Measurements from ENCODE around the gene S1PR1. TPM values are rescaled to one million over a fixed set of nuclear protein-coding genes. Genes with fewer than 3 reads are reported as not detected.

The S1PR1 gene
- total and polyA plus RNA-seq, 2 of the 13 experiments (the other 11 are each of a cell fraction or from before 2014, with no cell fraction given), result not detected

DNA sequence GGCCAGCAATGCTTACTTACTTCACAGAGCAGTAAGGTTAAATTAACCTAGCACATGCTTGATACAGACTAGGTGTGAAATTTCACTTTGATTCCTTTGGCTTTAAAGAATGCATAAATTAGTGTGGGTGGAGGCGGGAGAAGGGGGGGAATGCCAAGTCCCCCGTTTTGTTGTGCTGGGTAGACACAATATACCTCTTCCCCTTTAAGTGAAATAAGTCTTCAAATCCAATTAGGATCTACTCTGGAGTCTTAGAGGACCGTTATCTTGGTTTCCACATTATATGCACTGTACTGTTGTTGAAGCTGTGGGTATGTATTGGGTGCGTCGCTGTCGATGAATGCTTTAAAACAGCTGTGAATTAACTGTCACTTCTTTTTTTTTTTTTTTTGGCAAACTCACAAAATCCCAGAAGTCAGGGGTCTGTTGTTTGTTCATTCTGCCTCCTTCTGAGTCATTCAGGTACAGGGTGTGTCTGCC, 1.6 kb upstream of the S1PR1 start (continued):
- TF ChIP-seq, protein P1, sequence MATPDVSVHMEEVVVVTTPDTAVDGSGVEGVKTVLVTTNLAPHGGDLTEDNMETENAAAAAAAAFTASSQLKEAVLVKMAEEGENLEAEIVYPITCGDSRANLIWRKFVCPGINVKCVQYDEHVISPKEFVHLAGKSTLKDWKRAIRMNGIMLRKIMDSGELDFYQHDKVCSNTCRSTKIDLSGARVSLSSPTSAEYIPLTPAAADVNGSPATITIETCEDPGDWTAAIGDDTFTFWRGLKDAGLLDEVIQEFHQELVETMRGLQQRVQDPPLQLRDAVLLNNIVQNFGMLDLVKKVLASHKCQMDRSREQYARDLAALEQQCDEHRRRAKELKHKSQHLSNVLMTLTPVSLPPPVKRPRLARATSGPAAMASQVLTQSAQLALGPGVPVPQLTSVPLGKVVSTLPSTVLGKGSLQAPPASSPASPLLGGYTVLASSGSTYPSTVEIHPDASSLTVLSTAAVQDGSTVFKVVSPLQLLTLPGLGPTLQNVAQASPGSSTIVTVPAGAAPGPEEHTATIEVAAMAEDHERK (CRISPR knock-in tag; IDR thresholded peaks at IDR 0.05; ENCODE audit: low read depth), result no peak
- TF ChIP-seq, protein P2, sequence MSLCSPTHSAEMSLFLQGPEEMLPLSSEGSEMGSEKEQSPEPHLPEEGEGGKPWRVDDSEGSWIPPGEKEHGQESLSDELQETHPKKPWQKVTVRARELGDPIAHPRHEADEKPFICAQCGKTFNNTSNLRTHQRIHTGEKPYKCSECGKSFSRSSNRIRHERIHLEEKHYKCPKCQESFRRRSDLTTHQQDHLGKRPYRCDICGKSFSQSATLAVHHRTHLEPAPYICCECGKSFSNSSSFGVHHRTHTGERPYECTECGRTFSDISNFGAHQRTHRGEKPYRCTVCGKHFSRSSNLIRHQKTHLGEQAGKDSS (CRISPR knock-in tag; IDR thresholded peaks at IDR 0.05; ENCODE audit: borderline replicate concordance, low read depth), result no peak
- TF ChIP-seq KLF12 (CRISPR knock-in tag; IDR thresholded peaks at IDR 0.05; ENCODE audit: borderline replicate concordance) (no peak), ZNF367 (CRISPR knock-in tag; IDR thresholded peaks at IDR 0.05; ENCODE audit: borderline replicate concordance) (no peak)

DNA sequence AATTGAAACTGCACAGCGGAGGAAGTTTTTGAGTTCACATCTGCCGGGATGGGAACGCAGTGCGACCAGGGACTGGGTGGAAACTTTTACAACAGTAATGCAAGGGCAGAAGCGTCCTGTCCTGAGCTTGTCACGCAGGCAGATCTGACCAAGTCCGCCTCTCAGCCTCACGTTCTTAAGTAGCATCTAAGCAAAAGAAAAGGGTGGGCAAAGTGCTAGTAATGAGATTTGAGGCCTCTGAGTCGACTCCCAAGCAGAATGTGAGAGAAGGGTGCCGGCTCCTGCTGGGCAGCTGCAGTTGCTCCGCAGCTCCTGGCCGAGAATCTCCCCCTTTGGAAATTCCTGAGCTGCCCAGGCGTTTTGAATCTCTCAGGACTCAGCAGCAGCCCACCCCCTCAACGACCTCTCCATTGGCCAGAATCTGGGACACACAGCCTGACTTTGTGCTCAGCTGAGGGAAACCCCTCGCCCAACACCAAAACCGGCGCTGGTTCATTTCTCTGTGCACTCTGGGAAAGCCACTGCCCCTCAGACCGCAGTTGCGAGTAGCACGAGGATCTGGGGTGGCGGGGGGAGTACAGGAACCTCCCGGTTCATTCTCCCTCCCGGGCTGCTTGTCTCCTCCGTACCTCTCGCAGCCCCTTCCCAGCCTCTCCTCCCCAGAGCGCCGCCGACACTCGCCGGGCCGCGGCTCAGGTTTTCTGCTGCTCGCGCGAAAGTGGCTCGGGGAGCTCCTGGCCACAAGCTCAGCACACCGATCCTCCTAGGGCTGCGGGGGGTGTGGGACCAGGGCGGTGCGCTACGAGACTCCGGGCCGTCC, 913 bp upstream of the S1PR1 start:
- CTCF ChIA-PET (ENCODE audit: low intra/inter-chr PET ratio, low total read pairs), result no interaction called here
- no peak for DNase-seq (ENCODE audit: low spot score)
- no peak for TF ChIP-seq DNMT1 (CRISPR knock-in tag; IDR thresholded peaks at IDR 0.05)
- TF ChIP-seq TBX2 (CRISPR knock-in tag; IDR thresholded peaks at IDR 0.05; ENCODE audit: borderline replicate concordance), result peak; percentile 28; the same call in 1 of the 2 replicates
- TF ChIP-seq NFKB2 (CRISPR knock-in tag; IDR thresholded peaks at IDR 0.05; ENCODE audit: borderline replicate concordance), result 0 out of 2 replicates have a peak, but pooled peaks have one; percentile 30
- 0 out of 2 replicates have a peak, but pooled peaks have one; percentile 33 for TF ChIP-seq ZSCAN31 (CRISPR knock-in tag; IDR thresholded peaks at IDR 0.05; ENCODE audit: low read depth)
- TF ChIP-seq FOXP1 (IDR thresholded peaks at IDR 0.05), result no peak
- TF ChIP-seq FOXP1 (CRISPR knock-in tag; IDR thresholded peaks at IDR 0.05), result no peak
- TF ChIP-seq TEAD3 (CRISPR knock-in tag; optimal IDR thresholded peaks at IDR 0.05; ENCODE audit: borderline replicate concordance), result no peak
- no peak for TF ChIP-seq NBN (conservative IDR thresholded peaks at IDR 0.05)
- TF ChIP-seq ZNF333 (CRISPR knock-in tag; IDR thresholded peaks at IDR 0.05; ENCODE audit: borderline replicate concordance), result no peak
- TF ChIP-seq, protein P3, sequence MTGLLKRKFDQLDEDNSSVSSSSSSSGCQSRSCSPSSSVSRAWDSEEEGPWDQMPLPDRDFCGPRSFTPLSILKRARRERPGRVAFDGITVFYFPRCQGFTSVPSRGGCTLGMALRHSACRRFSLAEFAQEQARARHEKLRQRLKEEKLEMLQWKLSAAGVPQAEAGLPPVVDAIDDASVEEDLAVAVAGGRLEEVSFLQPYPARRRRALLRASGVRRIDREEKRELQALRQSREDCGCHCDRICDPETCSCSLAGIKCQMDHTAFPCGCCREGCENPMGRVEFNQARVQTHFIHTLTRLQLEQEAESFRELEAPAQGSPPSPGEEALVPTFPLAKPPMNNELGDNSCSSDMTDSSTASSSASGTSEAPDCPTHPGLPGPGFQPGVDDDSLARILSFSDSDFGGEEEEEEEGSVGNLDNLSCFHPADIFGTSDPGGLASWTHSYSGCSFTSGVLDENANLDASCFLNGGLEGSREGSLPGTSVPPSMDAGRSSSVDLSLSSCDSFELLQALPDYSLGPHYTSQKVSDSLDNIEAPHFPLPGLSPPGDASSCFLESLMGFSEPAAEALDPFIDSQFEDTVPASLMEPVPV (CRISPR knock-in tag; IDR thresholded peaks at IDR 0.05), result 0 out of 2 replicates have a peak, but pooled peaks have one; percentile 29
- no peak for TF ChIP-seq ZBTB1 (CRISPR knock-in tag; IDR thresholded peaks at IDR 0.05; ENCODE audit: borderline replicate concordance)
- no peak for TF ChIP-seq ISL2 (CRISPR knock-in tag; IDR thresholded peaks at IDR 0.05)
- no peak for TF ChIP-seq KDM1A (CRISPR knock-in tag; IDR thresholded peaks at IDR 0.05)

More for the DNA sequence above, 913 bp upstream of the S1PR1 start:
- Histone ChIP-seq H3K79me2 (ENCODE audit: insufficient read depth, low read length) (no peaks in the 10 kb centered on the region), H3K27me3 (ENCODE audit: control insufficient read depth in 1 of 2, insufficient read depth in 2 of 2, low read length in 2 of 2) (peaks cover 9 to 38% of the 10 kb centered on the region in 2 experiments), H2AFZ (ENCODE audit: low read length) (no peak overlapping the region), H3K27ac (ENCODE audit: extremely low read length, insufficient read depth, low read length) (no peak overlapping the region), H3K9me3 (ENCODE audit: low read length) (no peaks in the 10 kb centered on the region), H3K36me3 (replicated peaks in 1 of 2; ENCODE audit: control insufficient read depth in 1 of 2, insufficient read depth in 2 of 2, low read length in 2 of 2) (no peaks in the 10 kb centered on the region), H4K20me1 (ENCODE audit: insufficient read depth, low read length) (no peaks in the 10 kb centered on the region), H3K4me3 (replicated peaks in 1 of 3; ENCODE audit: insufficient read depth in 1 of 3, low read depth in 2 of 3, low read length in 3 of 3) (peak overlapping the region; percentile 35 to 66 (median 45); a peak in 5 of 6 replicates), H3K4me2 (ENCODE audit: low read depth, low read length) (peak overlapping the region; percentile 81), H3K9ac (ENCODE audit: insufficient read depth, low read depth, low read length) (no peak overlapping the region), H3K4me1 (ENCODE audit: insufficient read depth, low read length) (peaks cover 28% of the 10 kb centered on the region)
- in situ Hi-C loops (cut with HindIII; ENCODE audit: extremely low pct_ligation_motif_present, low pct_unique_long_range_greater_than_20kb), result loop anchor here (5.0 kb wide), 1 partner anchor 309 kb away; no protein-coding TSS in a partner anchor
- 22% methylated on average over 10 of the region's 43 CpGs for WGBS (ENCODE audit: low lambda C conversion rate)
- FAIRE-seq (no peak), ATAC-seq (peak; percentile 66)
- no TSS peak for BruUV-seq (replicated peaks)
- intact Hi-C loops (cut with micrococcal nuclease; ENCODE audit: unreplicated experiment), result loop anchor here (10.0 kb wide), 1 partner anchor 101 kb away; no protein-coding TSS in a partner anchor
- POLR2A ChIA-PET, result no interaction called here
